ENCODE measurements around the gene ZSWIM7. TPM values are rescaled to one million over a fixed set of nuclear protein-coding genes. Genes with fewer than 3 reads are reported as not detected.

The ZSWIM7 gene
- total and polyA plus RNA-seq, 2 experiments from 2014 or later, result 16.3 to 50.4 TPM

DNA sequence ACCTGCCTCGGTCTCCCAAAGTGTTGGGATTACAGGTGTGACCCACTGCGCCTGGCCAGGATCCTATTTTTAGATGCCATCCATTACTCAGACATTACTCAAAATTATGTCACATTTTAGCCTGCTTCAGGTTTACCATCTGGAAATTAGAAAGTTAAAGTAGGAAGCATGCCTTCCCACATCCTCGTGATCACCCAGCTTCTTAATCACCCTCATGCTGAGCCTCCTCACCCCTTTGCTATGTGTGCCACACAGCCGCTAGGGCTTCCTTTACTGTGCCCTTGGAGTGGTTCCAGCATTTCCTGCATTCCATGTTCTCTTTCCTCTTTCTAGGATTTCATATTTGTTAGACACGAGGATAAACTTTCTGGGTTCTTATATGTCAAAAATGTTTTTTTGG is 45.3 kb downstream of the ZSWIM7 start:
- Histone ChIP-seq H3K27ac (ENCODE audit: low read depth) (no peak overlapping the region), H3K79me2 (replicated peaks; ENCODE audit: insufficient read depth) (no peaks in the 10 kb centered on the region), H3F3A (replicated peaks; ENCODE audit: low read depth) (no peaks in the 10 kb centered on the region), H3K4me1 (ENCODE audit: insufficient read depth) (peaks cover 7% of the 10 kb centered on the region; the same call in 1 of the 2 replicates), H3K4me3 (no peak overlapping the region), H3K9me2 (ENCODE audit: insufficient read depth) (no peaks in the 10 kb centered on the region), H4K20me1 (replicated peaks; ENCODE audit: insufficient read depth) (no peaks in the 10 kb centered on the region), H2AFZ (no peak overlapping the region), H3K36me3 (ENCODE audit: insufficient read depth) (no peaks in the 10 kb centered on the region), H3K4me2 (no peak overlapping the region), H3K27me3 (ENCODE audit: insufficient read depth) (no peaks in the 10 kb centered on the region)
- H3K27me3 Mint-ChIP-seq (ENCODE audit: insufficient read depth, low read depth, poor library complexity), result peaks cover 11% of the 10 kb centered on the region
- TF ChIP-seq NANOG (IDR thresholded peaks at IDR 0.05; ENCODE audit: borderline replicate concordance) (no peak), ZNF331 (CRISPR knock-in tag; IDR thresholded peaks at IDR 0.05; ENCODE audit: low read depth) (no peak), CREB1 (CRISPR knock-in tag; IDR thresholded peaks at IDR 0.05; ENCODE audit: low read depth) (no peak), POLR2AphosphoS5 (IDR thresholded peaks at IDR 0.05; ENCODE audit: low read depth) (no peak), ZNF114 (CRISPR knock-in tag; IDR thresholded peaks at IDR 0.05) (no peak), EZH2 (IDR thresholded peaks at IDR 0.05; ENCODE audit: low read depth, unreplicated experiment) (no peak), JUNB (IDR thresholded peaks at IDR 0.05; ENCODE audit: unreplicated experiment) (no peak), STAT1 (IDR thresholded peaks at IDR 0.05; ENCODE audit: unreplicated experiment) (no peak), EZH2phosphoT487 (IDR thresholded peaks at IDR 0.05; ENCODE audit: unreplicated experiment) (no peak)
- TF ChIP-seq, protein P1, sequence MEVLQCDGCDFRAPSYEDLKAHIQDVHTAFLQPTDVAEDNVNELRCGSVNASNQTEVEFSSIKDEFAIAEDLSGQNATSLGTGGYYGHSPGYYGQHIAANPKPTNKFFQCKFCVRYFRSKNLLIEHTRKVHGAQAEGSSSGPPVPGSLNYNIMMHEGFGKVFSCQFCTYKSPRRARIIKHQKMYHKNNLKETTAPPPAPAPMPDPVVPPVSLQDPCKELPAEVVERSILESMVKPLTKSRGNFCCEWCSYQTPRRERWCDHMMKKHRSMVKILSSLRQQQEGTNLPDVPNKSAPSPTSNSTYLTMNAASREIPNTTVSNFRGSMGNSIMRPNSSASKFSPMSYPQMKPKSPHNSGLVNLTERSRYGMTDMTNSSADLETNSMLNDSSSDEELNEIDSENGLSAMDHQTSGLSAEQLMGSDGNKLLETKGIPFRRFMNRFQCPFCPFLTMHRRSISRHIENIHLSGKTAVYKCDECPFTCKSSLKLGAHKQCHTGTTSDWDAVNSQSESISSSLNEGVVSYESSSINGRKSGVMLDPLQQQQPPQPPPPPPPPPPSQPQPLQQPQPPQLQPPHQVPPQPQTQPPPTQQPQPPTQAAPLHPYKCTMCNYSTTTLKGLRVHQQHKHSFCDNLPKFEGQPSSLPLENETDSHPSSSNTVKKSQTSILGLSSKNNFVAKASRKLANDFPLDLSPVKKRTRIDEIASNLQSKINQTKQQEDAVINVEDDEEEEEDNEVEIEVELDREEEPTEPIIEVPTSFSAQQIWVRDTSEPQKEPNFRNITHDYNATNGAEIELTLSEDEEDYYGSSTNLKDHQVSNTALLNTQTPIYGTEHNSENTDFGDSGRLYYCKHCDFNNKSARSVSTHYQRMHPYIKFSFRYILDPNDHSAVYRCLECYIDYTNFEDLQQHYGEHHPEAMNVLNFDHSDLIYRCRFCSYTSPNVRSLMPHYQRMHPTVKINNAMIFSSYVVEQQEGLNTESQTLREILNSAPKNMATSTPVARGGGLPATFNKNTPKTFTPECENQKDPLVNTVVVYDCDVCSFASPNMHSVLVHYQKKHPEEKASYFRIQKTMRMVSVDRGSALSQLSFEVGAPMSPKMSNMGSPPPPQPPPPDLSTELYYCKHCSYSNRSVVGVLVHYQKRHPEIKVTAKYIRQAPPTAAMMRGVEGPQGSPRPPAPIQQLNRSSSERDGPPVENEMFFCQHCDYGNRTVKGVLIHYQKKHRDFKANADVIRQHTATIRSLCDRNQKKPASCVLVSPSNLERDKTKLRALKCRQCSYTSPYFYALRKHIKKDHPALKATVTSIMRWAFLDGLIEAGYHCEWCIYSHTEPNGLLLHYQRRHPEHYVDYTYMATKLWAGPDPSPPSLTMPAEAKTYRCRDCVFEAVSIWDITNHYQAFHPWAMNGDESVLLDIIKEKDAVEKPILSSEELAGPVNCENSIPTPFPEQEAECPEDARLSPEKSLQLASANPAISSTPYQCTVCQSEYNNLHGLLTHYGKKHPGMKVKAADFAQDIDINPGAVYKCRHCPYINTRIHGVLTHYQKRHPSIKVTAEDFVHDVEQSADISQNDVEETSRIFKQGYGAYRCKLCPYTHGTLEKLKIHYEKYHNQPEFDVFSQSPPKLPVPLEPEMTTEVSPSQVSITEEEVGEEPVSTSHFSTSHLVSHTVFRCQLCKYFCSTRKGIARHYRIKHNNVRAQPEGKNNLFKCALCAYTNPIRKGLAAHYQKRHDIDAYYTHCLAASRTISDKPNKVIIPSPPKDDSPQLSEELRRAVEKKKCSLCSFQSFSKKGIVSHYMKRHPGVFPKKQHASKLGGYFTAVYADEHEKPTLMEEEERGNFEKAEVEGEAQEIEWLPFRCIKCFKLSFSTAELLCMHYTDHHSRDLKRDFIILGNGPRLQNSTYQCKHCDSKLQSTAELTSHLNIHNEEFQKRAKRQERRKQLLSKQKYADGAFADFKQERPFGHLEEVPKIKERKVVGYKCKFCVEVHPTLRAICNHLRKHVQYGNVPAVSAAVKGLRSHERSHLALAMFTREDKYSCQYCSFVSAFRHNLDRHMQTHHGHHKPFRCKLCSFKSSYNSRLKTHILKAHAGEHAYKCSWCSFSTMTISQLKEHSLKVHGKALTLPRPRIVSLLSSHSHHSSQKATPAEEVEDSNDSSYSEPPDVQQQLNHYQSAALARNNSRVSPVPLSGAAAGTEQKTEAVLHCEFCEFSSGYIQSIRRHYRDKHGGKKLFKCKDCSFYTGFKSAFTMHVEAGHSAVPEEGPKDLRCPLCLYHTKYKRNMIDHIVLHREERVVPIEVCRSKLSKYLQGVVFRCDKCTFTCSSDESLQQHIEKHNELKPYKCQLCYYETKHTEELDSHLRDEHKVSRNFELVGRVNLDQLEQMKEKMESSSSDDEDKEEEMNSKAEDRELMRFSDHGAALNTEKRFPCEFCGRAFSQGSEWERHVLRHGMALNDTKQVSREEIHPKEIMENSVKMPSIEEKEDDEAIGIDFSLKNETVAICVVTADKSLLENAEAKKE (CRISPR knock-in tag; IDR thresholded peaks at IDR 0.05), result no peak
- TF ChIP-seq, protein P2, sequence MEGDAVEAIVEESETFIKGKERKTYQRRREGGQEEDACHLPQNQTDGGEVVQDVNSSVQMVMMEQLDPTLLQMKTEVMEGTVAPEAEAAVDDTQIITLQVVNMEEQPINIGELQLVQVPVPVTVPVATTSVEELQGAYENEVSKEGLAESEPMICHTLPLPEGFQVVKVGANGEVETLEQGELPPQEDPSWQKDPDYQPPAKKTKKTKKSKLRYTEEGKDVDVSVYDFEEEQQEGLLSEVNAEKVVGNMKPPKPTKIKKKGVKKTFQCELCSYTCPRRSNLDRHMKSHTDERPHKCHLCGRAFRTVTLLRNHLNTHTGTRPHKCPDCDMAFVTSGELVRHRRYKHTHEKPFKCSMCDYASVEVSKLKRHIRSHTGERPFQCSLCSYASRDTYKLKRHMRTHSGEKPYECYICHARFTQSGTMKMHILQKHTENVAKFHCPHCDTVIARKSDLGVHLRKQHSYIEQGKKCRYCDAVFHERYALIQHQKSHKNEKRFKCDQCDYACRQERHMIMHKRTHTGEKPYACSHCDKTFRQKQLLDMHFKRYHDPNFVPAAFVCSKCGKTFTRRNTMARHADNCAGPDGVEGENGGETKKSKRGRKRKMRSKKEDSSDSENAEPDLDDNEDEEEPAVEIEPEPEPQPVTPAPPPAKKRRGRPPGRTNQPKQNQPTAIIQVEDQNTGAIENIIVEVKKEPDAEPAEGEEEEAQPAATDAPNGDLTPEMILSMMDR (conservative IDR thresholded peaks at IDR 0.05; ENCODE audit: low read depth in 2 of 2), result no peak
- TF ChIP-seq, protein P3, sequence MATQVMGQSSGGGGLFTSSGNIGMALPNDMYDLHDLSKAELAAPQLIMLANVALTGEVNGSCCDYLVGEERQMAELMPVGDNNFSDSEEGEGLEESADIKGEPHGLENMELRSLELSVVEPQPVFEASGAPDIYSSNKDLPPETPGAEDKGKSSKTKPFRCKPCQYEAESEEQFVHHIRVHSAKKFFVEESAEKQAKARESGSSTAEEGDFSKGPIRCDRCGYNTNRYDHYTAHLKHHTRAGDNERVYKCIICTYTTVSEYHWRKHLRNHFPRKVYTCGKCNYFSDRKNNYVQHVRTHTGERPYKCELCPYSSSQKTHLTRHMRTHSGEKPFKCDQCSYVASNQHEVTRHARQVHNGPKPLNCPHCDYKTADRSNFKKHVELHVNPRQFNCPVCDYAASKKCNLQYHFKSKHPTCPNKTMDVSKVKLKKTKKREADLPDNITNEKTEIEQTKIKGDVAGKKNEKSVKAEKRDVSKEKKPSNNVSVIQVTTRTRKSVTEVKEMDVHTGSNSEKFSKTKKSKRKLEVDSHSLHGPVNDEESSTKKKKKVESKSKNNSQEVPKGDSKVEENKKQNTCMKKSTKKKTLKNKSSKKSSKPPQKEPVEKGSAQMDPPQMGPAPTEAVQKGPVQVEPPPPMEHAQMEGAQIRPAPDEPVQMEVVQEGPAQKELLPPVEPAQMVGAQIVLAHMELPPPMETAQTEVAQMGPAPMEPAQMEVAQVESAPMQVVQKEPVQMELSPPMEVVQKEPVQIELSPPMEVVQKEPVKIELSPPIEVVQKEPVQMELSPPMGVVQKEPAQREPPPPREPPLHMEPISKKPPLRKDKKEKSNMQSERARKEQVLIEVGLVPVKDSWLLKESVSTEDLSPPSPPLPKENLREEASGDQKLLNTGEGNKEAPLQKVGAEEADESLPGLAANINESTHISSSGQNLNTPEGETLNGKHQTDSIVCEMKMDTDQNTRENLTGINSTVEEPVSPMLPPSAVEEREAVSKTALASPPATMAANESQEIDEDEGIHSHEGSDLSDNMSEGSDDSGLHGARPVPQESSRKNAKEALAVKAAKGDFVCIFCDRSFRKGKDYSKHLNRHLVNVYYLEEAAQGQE (IDR thresholded peaks at IDR 0.05; ENCODE audit: unreplicated experiment), result no peak
- TF ChIP-seq, protein P4, sequence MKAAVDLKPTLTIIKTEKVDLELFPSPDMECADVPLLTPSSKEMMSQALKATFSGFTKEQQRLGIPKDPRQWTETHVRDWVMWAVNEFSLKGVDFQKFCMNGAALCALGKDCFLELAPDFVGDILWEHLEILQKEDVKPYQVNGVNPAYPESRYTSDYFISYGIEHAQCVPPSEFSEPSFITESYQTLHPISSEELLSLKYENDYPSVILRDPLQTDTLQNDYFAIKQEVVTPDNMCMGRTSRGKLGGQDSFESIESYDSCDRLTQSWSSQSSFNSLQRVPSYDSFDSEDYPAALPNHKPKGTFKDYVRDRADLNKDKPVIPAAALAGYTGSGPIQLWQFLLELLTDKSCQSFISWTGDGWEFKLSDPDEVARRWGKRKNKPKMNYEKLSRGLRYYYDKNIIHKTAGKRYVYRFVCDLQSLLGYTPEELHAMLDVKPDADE (IDR thresholded peaks at IDR 0.05), result no peak
- no peak overlapping the region for H3K4me3 Mint-ChIP-seq
- no peaks in the 10 kb centered on the region for H3K9me3 Mint-ChIP-seq
- H3K4me1 Mint-ChIP-seq, result peaks cover 34% of the 10 kb centered on the region
- H3K27ac Mint-ChIP-seq, result no peak overlapping the region
- no peak for ATAC-seq
- H3K36me3 Mint-ChIP-seq (ENCODE audit: low read depth), result peaks cover 3% of the 10 kb centered on the region; the same call in 2 of the 3 replicates
- DNase-seq (ENCODE audit: low spot score), result no peak
